Measurements from ENCODE around the gene C3orf18.

The C3orf18 gene

GRCh38 chr3:50577348-50577747 lies 9.8 kb upstream of the C3orf18 start:
- no peak for DNase-seq

GRCh38 chr3:50575372-50575771 lies 7.8 kb upstream of the C3orf18 start:
- no peak for DNase-seq

DNA sequence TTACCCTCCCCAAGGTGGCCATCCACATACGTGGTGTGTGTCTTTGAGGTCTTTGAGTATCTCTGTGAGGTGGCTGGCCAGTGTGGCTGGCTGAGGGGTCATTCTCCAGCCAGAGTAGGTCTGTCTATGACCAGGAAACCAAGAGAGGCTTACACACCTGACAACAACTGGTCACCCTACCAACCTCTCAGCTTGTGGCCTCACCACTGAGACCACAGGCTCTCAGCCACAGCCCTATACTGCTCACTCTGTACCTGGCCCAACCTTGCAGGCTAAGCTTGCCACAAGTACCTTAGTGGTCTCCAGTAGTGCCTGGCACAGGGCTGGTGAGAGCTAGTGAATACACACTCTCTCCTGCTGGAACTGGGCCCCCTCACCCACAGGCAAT lies 6.9 kb upstream of the C3orf18 start:
- no peak for DNase-seq

DNA sequence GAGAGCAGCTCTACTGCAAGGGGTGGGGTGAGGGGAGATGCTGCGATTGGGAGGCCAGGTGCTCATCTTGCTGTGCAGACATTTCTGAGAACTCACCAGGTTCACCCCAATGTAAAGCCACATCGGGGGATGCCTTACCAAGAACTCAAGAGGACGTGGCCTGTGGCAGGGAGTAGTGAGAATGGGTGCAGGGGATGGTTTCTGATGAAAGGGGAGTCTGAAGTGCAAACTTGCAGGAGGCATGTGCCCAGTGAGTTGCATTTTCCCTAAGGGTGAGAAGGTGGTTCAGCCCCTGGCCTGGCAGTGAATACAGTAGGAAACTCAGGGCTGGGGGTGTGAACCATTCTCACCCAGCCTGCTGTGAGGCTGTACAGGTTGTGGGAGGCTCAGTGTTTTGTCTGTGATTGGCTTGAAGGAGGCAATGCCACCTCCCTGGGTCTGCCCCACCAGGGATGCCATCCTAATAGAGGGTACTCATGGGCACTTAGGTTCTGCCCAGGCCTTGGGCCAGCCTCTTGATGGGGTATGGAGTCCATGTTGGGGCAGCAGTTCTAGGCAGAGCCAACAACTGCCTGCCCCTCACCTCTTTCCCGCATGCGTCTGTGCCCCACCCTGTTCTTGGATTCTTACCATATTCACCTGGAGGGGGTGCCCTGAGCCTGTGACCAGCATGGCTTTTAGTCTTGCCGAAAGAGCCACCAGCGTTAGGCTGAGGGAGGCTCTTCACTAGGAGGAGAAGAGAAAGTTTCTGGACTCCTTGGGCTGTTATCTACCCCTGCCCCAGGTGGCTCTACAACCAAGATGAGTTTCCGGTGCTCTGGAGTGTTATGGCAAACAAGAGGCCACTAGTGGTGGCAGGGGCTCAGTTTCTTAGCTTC lies 6.3 kb upstream of the C3orf18 start:
- DNase-seq, result no peak

GRCh38 chr3:50572801-50573371 lies 5.3 kb upstream of the C3orf18 start:
- DNase-seq, result no peak

DNA sequence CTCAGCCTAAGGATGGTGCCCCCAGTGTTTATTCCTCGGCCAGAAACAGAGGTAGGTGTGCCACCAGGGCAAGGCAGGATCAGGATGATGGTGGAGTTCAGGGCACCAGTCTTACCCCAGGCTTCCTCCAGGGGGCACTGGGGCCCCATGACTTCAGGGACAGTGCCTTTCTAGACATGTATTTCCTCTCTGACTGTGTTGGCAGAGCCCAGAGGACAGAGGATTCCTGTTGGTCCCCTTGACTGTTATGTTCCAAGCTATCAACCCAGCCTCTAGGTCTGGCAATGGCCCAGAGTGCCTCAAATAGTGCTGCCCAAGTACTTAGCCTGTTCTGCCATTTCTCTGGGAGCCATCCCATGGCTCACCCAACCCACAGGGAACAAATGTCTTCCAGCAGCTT lies 4.6 kb upstream of the C3orf18 start:
- DNase-seq, result peak; percentile 19

DNA sequence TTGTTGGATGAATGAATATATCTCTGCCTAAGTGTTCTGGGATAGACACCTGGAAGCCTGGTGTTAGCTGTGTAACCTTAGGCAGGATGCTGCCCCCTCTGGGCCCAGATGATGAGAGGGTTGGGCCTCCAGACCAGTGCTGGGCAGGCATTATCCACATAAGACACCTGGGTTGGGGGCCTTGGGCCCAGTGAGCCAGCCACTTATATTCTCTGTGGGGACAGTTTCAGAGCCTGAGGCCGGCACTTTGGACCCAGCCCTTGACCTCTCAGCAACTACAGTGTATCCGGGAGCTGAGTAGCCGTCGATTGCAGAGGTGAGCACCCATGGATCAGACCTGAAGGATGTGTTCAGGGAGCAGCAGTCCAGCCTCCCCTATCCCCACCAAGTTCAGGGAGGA lies 3.9 kb upstream of the C3orf18 start:
- no peak for DNase-seq

DNA sequence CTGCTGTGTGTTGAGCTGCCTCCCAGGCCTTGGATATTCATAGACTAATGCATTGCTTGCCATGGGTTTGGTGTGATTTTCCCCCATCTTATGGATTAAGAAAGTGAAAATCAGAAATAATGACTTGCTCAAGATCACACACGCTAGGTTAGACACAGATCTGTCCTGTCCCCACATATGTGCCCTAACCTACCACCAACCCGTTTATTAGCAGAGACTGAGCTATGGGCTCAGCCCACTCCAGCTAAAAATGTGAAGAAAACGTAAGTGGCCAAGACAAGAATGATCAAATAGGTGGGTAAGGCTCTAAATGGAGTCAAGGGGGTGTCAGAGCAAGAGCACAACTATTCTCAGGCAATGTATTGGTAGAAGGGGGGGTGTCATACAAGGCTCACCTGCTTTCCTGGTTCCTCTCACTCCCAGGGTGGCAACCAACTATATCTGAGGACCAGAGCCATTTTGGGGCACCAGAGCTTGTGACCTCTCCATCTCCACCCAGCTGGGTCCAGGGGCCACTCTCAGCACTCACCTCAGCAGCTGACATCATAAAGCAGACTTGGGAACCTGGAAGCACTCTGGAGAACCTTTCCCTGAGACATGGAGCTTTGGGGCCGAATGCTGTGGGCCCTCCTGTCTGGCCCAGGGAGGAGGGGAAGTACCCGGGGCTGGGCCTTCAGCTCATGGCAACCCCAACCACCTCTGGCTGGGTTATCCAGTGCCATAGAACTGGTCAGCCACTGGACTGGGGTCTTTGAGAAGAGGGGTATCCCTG lies 3.1 kb upstream of the C3orf18 start:
- no peak for DNase-seq

DNA sequence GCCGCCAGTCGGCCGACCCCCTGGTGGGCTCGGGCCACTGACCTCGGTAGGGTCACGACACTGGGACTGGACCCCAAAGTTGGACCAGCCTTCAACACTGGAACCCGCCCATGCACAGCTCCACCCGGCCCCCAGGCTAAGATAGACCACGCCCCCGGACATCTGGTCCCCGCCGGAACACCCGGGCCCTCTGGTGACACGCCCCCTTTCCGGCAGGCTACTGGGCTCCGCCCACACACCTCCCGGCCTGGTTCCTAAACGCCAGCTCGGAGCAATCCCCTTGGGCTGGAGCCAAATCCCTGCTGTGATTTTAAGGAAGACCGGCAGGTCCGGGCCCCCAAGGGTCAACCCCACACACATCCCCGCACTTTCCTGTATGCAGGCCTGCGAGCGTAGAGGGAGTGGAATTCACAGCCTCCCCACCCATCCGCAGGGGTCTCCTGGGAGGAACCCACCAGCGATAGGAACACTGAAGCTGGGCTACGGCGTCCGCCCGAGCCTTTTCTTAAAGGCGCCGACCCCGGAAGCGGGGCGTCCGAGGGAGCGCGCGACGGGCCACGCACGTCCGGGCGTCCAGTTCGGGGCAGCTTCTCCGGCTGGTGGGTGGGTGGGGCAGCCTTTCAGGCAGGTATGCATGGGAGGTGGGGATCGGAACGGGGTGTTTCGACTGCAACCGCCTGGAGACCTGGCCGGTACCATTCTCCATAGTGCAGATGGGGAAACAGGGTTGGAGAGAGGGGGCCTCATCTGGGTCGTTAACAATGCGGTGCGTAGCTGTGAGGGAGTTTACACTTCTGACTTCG lies 1.6 kb upstream of the C3orf18 start, which contains the start of gene HEMK1:
HEMK1 (plus strand) TSS at position 576 of the 803 bp plus-strand sequence. CDS start 1,583 bp downstream, outside the sequence.
- DNase-seq, result peak; percentile 80

DNA sequence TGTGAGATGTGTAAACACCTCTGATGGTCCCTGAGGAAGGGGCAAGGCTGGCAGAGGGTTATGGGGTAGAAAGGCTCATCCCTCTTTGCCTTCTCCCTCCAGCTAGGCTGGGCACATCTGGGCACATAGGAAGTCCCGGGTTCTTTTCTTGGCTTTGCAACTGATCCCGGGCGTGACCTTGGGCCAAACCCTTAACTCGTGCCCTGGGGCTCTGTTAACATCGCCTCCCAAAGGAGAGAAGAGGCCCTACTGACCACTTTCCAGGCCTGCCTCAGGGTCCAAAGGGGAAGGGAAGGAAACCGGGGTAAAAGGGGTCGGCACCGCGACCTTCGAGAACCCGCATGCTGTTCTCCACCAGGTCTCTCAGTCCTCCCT lies 549 bp downstream of the C3orf18 start:
- DNase-seq, result no peak

- no peak for DNase-seq
These were observed 3.2 kb downstream of the C3orf18 start for GRCh38 chr3:50564321-50564720.

DNA sequence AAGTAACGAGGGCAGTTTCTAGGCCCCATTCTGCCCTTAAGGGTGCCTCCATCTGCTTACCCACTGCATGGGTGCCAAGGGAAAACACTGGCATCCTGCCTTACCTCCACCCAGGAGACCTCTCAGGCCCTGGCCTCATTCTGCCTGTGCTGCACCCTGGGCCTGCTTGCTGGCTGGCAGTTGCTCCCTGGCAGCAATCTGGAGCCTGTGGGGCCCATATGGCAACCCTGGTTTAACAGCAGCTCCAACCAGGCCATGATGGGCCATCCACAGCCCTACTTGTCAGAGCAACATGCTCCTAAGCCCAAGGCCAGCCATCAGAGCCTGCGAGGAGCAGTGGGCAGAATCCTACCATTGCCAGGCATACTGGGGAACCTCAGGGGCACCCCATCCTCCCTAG lies 3.7 kb downstream of the C3orf18 start:
- DNase-seq, result no peak

- no peak for DNase-seq
These were observed 4.7 kb downstream of the C3orf18 start for GRCh38 chr3:50562861-50563260.

DNA sequence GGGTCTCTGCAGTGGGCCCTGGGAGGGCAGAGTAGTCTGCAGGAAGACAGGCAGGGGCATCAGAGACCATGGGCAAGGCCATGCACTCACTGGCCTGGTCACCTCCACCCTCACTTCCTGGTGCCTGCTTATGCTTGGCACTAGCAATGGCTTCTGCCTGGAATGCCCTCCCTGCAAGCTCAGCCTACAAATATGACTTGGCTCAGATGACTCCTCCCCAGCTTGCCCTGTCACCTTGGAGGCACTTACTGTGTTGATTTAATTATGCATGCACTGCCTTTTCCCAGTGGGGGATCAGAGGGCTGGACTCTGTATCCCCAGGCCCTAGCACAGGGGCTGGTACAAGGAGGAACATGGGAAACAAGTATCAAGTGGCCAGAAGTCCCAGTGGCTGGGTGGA lies 7.8 kb downstream of the C3orf18 start:
- no peak for DNase-seq

- DNase-seq, result no peak
These were observed 9.6 kb downstream of the C3orf18 start for GRCh38 chr3:50557915-50558314.

DNA sequence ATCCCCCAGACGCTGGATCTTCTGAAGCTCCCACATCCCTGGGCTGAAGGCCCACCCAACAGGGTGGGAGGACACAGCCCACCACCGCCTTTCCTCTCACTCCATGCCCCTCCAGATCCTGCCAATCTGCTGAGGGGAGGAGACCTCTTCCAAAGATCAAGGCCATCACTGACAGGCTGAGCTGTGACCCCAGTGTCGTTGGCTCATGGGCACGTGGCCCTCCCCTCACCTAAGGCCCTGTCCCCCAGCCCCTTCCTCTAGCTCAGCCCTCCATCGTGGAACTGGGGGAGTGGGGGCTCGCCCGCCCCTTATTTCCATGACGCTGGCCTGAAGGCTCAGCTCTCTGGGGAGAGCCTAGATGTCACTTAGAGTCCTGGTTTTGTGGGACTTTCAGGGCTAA lies 10.4 kb downstream of the C3orf18 start:
- DNase-seq, result no peak

DNA sequence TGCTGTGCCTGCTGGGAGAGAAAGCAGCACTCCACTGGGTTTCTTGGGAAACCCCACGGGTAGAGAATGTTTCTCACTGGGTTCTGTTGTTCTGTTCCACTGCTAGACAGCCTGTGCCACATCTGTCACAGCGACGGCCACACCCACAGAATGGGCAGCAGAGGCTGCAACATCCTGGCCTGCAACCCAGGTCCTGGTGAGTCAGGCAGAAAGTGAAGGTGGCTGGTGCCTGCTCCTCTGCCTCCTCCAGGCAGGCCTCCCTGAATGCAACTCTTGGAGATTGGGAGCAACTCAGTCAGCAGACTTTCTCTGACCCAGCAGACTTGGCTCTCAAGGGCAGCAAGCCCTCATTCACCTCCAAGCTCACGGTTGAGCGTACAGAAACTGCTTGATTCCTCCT lies 13.0 kb downstream of the C3orf18 start:
- DNase-seq, result no peak

GRCh38 chr3:50552598-50552997 lies 14.9 kb downstream of the C3orf18 start:
- DNase-seq, result no peak

DNA sequence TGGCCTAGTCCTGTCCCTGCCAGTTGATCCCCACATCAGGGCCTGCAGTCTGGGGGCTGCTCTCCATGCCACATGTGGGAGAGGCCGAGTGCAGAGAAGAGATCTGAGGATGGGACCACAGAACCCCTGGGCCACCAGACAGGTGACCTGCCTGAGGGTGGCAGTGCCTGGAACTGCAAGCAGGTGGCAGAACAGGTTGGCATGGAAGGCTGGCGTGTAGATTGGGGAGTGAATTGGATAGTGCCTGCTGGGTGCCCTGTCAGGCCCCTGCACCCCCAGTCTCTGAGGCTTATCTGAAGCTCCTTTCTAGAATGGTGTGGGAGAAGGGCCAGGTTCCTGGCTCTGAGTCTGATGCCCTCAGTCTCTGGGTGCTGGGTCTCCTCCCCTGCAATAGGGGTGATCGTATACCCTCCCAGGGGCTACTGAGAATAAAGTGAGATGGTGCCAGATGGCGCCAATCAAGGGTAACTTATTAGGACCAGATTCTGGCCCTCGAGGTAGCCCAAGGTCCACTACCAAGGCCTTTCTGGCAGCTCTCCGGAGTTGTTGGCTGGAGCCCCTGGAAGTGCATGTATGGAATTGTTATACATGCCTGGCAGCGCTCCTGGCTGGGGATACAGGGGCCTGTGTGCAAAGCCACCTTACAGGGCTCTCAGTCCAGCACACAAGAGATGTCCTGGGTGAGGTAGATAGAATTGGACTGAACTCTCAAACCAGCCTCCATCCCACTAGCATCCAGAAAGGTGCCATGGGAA lies 15.7 kb downstream of the C3orf18 start:
- no peak for DNase-seq

GRCh38 chr3:50551054-50551659 lies 16.4 kb downstream of the C3orf18 start:
- no peak for DNase-seq

- DNase-seq, result no peak
These were observed 17.3 kb downstream of the C3orf18 start for GRCh38 chr3:50550079-50550736.
